HCT116 (cell line): ENCODE data around the gene MISFA. TPM values are rescaled to one million over a fixed set of nuclear protein-coding genes. Genes with fewer than 3 reads are reported as not detected.

Experiments used
- ATAC-seq: fragments of 200-7000 bp; cut with Tn5 transposase; 2 replicates; pipeline ENCODE4 v1.9.1; 2020; ENCODE audit warnings: mild to moderate bottlenecking, moderate library complexity
- BruUV-seq: library from RNA; stranded (reverse); fragments of 400-500 nt; replicated peaks from 2 replicates; lab custom pipeline; 2021; lab: Mats Ljungman, UMichigan
- CTCF ChIA-PET: fragments of 300-600 bp; sonication (Branson Sonifier 250); formaldehyde crosslinking; loops from one replicate; lab custom pipeline; 2021; ENCODE audit warnings: antibody characterized with exemption; lab: Charles Lee
- POLR2A ChIA-PET: fragments of 300-600, 350-600 bp; sonication (Branson Sonifier 250); formaldehyde crosslinking; loops from one replicate; lab custom pipeline; 2021; ENCODE audit warnings: antibody characterized with exemption; lab: Charles Lee
- RAD21 ChIA-PET, 2 experiments: fragments of 300-600 bp; sonication (Branson Sonifier 250); formaldehyde crosslinking; loops; one replicate each; lab custom pipeline; 2023; ENCODE audit warnings: low total read pairs in 2 of 2; ENCODE audit not compliant: uncharacterized antibody in 2 of 2, unreplicated experiment in 2 of 2, low non-redundant PET in 1 of 2; lab: Charles Lee
- DNase-seq: peaks from one replicate; pipeline ENCODE4 v3.0.0-alpha.2; 2010; ENCODE audit warnings: low read depth, low spot score
- H2AFZ ChIP-seq: fragments of 200-600 bp; shearing (Covaris generic), sonication (generic); 2 replicates; pipeline ENCODE4 v1.6.1; 2017; ENCODE audit warnings: low read depth, mixed run types, mixed read lengths, antibody characterized with exemption, low read length; ENCODE audit not compliant: poor library complexity, severe bottlenecking
- H3K27ac ChIP-seq: 2 replicates; pipeline ENCODE4 v1.5.1; 2012; ENCODE audit warnings: low read depth, low read length
- H3K27me3 ChIP-seq: fragments of 200-600 bp; sonication (generic); 2 replicates; pipeline ENCODE4 v1.6.1; 2016; ENCODE audit warnings: mixed run types, low read length, mixed read lengths; ENCODE audit not compliant: insufficient read depth
- H3K36me3 ChIP-seq, 2 experiments: fragments of 200-500 bp in 1 of 2; fragments of 200-600 bp in 1 of 2; sonication (Bioruptor generic) in 1 of 2; sonication (generic) in 1 of 2; 2 replicates each; pipeline versions ENCODE4 v1.5.1 to v1.6.1; 2014 to 2016; ENCODE audit warnings: low read length in 2 of 2, inconsistent platforms in 1 of 2, mixed read lengths in 1 of 2, mixed run types in 1 of 2; ENCODE audit not compliant: insufficient read depth in 2 of 2, control insufficient read depth in 1 of 2
- H3K4me1 ChIP-seq, 2 experiments: fragments of 200-600 bp in 1 of 2; sonication (generic) in 1 of 2; 2 replicates each; pipeline versions ENCODE4 v1.5.1 to v1.6.1; 2012 to 2017; ENCODE audit warnings: low read length in 2 of 2, inconsistent platforms in 1 of 2, mild to moderate bottlenecking in 1 of 2, mixed read lengths in 1 of 2, mixed run types in 1 of 2, moderate library complexity in 1 of 2; ENCODE audit not compliant: insufficient read depth in 2 of 2, control insufficient read depth in 1 of 2
- H3K4me2 ChIP-seq: fragments of 200-600 bp; sonication (generic); 2 replicates; pipeline ENCODE4 v1.6.1; 2017; ENCODE audit warnings: mixed run types, low read length, mixed read lengths
- H3K4me3 ChIP-seq, 2 experiments: fragments of 200-600 bp in 1 of 2; sonication (generic) in 1 of 2; replicated peaks in 1 of 2; 2 replicates each; pipeline ENCODE4 v1.5.1; 2011 to 2016; ENCODE audit warnings: low read length in 2 of 2, control low read depth in 1 of 2, low read depth in 1 of 2, mild to moderate bottlenecking in 1 of 2, mixed read lengths in 1 of 2, mixed run types in 1 of 2
- H3K79me2 ChIP-seq: fragments of 200-600 bp; sonication (generic); 2 replicates; pipeline ENCODE4 v1.6.1; 2017; ENCODE audit warnings: mild to moderate bottlenecking, mixed run types, low read length, moderate library complexity, mixed read lengths; ENCODE audit not compliant: insufficient read depth
- H3K9ac ChIP-seq: fragments of 200-600 bp; sonication (generic); 2 replicates; pipeline ENCODE4 v1.6.1; 2016; ENCODE audit warnings: low read length, mixed read lengths
- H3K9me2 ChIP-seq: fragments of 200-600 bp; sonication (generic), shearing (Covaris generic); 2 replicates; pipeline ENCODE4 v1.6.1; 2017; ENCODE audit warnings: mixed run types, mild to moderate bottlenecking, moderate library complexity; ENCODE audit not compliant: insufficient read depth
- H3K9me3 ChIP-seq, 2 experiments: fragments of 200-500 bp in 1 of 2; fragments of 200-600 bp in 1 of 2; sonication (Bioruptor generic) in 1 of 2; sonication (generic) in 1 of 2; 2 replicates each; pipeline ENCODE4 v1.6.1; 2014 to 2017; ENCODE audit warnings: low read length in 2 of 2, mixed read lengths in 2 of 2, inconsistent platforms in 1 of 2, low read depth in 1 of 2, mild to moderate bottlenecking in 1 of 2, mixed run types in 1 of 2, moderate library complexity in 1 of 2; ENCODE audit not compliant: control insufficient read depth in 1 of 2, insufficient read depth in 1 of 2
- H4K20me1 ChIP-seq: fragments of 200-600 bp; sonication (generic), shearing (Covaris generic); 2 replicates; pipeline ENCODE4 v1.6.1; 2017; ENCODE audit warnings: mixed run types, mild to moderate bottlenecking, moderate library complexity; ENCODE audit not compliant: insufficient read depth
- CBX3 ChIP-seq: IDR thresholded peaks from 2 replicates; pipeline ENCODE4 v1.6.1; 2012; ENCODE audit warnings: low read depth
- CEBPB ChIP-seq: IDR thresholded peaks from 2 replicates; pipeline ENCODE4 v1.6.1; 2012; ENCODE audit warnings: low read depth
- EGR1 ChIP-seq: IDR thresholded peaks from 2 replicates; pipeline ENCODE4 v1.6.1; 2012; ENCODE audit warnings: low read depth
- EZH2 ChIP-seq: fragments of 200-600 bp; sonication (generic); IDR thresholded peaks from 2 replicates; pipeline ENCODE4 v1.6.1; 2017; ENCODE audit warnings: antibody characterized with exemption, mixed run types
- FOSL1 ChIP-seq: IDR thresholded peaks from 2 replicates; pipeline ENCODE4 v1.6.1; 2012; ENCODE audit warnings: low read depth
- JUND ChIP-seq: IDR thresholded peaks from 2 replicates; pipeline ENCODE4 v1.6.1; 2012
- POLR2A ChIP-seq: IDR thresholded peaks from 2 replicates; pipeline ENCODE4 v1.7.0; 2011; ENCODE audit warnings: borderline replicate concordance; ENCODE audit not compliant: insufficient read depth, insufficient read length; ENCODE audit errors: extremely low read depth
- RAD21 ChIP-seq: IDR thresholded peaks from 2 replicates; pipeline ENCODE4 v1.6.1; 2012; ENCODE audit warnings: low read depth, mild to moderate bottlenecking
- SIN3A ChIP-seq: IDR thresholded peaks from 2 replicates; pipeline ENCODE4 v1.6.1; 2012; ENCODE audit warnings: low read depth
- SP1 ChIP-seq: IDR thresholded peaks from 2 replicates; pipeline ENCODE4 v1.6.1; 2012; ENCODE audit warnings: low read depth
- TCF7L2 ChIP-seq: IDR thresholded peaks from 2 replicates; pipeline ENCODE4 v1.7.0; 2011; ENCODE audit warnings: borderline replicate concordance, inconsistent platforms; ENCODE audit not compliant: insufficient read depth, insufficient read length; ENCODE audit errors: extremely low read depth
- YY1 ChIP-seq: IDR thresholded peaks from 2 replicates; pipeline ENCODE4 v1.6.1; 2011; ENCODE audit warnings: low read length, low read depth, moderate library complexity, mild to moderate bottlenecking; ENCODE audit not compliant: insufficient replicate concordance; ENCODE audit errors: extremely low read depth
- ZFX ChIP-seq: fragments of 450-650 bp; IDR thresholded peaks from 2 replicates; pipeline ENCODE4 v1.6.1; 2017
- ZNF274 ChIP-seq: fragments of 200-500 bp; sonication (Bioruptor generic); IDR thresholded peaks from 2 replicates; pipeline ENCODE4 v1.6.1; 2014; ENCODE audit warnings: mild to moderate bottlenecking, low read depth, low read length, inconsistent platforms
- intact Hi-C: fragments of 100-400 bp; cut with micrococcal nuclease; formaldehyde crosslinking; loops from 2 replicates; pipeline ENCODE4 v1.10.0; 2022
- total RNA-seq: library from RNA; stranded (reverse); gene quantifications from one replicate; pipeline ENCODE4 v1.2.1, GENCODE V29; 2021; ENCODE audit not compliant: unreplicated experiment
- TF ChIP-seq, protein P1 (sequence below): IDR thresholded peaks from 2 replicates; pipeline ENCODE4 v1.6.1; 2012; ENCODE audit warnings: low read depth
- TF ChIP-seq, protein P2 (sequence below), 3 experiments: fragments of 200-600 bp in 1 of 3; sonication (generic) in 1 of 3; IDR thresholded peaks in 2 of 3; conservative IDR thresholded peaks in 1 of 3; 2 replicates each; pipeline ENCODE4 v1.5.1; 2012 to 2017; ENCODE audit warnings: low read depth in 2 of 3, low read length in 2 of 3, antibody characterized with exemption in 1 of 3, borderline replicate concordance in 1 of 3, control low read depth in 1 of 3, mild to moderate bottlenecking in 1 of 3, mixed read lengths in 1 of 3, mixed run types in 1 of 3, moderate library complexity in 1 of 3; ENCODE audit not compliant: insufficient read depth in 1 of 3

MISFA gene
- total RNA-seq, 1 experiment from 2014 or later = 3.2 TPM

GRCh38 chr11:18634140-18635032, 34.8 kb downstream of the MISFA start, which contains the start of gene SPTY2D1 (continued):
- TF ChIP-seq, protein P1, sequence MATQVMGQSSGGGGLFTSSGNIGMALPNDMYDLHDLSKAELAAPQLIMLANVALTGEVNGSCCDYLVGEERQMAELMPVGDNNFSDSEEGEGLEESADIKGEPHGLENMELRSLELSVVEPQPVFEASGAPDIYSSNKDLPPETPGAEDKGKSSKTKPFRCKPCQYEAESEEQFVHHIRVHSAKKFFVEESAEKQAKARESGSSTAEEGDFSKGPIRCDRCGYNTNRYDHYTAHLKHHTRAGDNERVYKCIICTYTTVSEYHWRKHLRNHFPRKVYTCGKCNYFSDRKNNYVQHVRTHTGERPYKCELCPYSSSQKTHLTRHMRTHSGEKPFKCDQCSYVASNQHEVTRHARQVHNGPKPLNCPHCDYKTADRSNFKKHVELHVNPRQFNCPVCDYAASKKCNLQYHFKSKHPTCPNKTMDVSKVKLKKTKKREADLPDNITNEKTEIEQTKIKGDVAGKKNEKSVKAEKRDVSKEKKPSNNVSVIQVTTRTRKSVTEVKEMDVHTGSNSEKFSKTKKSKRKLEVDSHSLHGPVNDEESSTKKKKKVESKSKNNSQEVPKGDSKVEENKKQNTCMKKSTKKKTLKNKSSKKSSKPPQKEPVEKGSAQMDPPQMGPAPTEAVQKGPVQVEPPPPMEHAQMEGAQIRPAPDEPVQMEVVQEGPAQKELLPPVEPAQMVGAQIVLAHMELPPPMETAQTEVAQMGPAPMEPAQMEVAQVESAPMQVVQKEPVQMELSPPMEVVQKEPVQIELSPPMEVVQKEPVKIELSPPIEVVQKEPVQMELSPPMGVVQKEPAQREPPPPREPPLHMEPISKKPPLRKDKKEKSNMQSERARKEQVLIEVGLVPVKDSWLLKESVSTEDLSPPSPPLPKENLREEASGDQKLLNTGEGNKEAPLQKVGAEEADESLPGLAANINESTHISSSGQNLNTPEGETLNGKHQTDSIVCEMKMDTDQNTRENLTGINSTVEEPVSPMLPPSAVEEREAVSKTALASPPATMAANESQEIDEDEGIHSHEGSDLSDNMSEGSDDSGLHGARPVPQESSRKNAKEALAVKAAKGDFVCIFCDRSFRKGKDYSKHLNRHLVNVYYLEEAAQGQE = no peak
- TF ChIP-seq ZFX (no peak), EGR1 (peak; percentile 92), FOSL1 (no peak)

- intact Hi-C loops = no loop called here
- DNase-seq (no peak), ATAC-seq (no peak)
- ChIA-PET RAD21 (no interaction called here), POLR2A (no interaction called here), CTCF (no interaction called here)
- no peaks in the 10 kb centered on the region for H3K9me3 ChIP-seq
- H3K9ac ChIP-seq = no peak overlapping the region
- BruUV-seq = no TSS peak
- H3K36me3 ChIP-seq = no peaks in the 10 kb centered on the region
- no peak overlapping the region for H3K4me3 ChIP-seq
- H2AFZ ChIP-seq = no peak overlapping the region
- H3K27ac ChIP-seq = no peak overlapping the region
- H4K20me1 ChIP-seq = no peaks in the 10 kb centered on the region
- H3K27me3 ChIP-seq = no peaks in the 10 kb centered on the region
- H3K79me2 ChIP-seq = no peaks in the 10 kb centered on the region
- no peaks in the 10 kb centered on the region for H3K9me2 ChIP-seq
- H3K4me2 ChIP-seq = no peak overlapping the region
- H3K4me1 ChIP-seq = no peaks in the 10 kb centered on the region
- TF ChIP-seq JUND = no peak
- no peak for TF ChIP-seq SP1
- TF ChIP-seq CEBPB = no peak
- TF ChIP-seq ZFX = no peak
- TF ChIP-seq POLR2A = no peak
- TF ChIP-seq ZNF274 = no peak
- TF ChIP-seq FOSL1 = no peak
- TF ChIP-seq, protein P2, sequence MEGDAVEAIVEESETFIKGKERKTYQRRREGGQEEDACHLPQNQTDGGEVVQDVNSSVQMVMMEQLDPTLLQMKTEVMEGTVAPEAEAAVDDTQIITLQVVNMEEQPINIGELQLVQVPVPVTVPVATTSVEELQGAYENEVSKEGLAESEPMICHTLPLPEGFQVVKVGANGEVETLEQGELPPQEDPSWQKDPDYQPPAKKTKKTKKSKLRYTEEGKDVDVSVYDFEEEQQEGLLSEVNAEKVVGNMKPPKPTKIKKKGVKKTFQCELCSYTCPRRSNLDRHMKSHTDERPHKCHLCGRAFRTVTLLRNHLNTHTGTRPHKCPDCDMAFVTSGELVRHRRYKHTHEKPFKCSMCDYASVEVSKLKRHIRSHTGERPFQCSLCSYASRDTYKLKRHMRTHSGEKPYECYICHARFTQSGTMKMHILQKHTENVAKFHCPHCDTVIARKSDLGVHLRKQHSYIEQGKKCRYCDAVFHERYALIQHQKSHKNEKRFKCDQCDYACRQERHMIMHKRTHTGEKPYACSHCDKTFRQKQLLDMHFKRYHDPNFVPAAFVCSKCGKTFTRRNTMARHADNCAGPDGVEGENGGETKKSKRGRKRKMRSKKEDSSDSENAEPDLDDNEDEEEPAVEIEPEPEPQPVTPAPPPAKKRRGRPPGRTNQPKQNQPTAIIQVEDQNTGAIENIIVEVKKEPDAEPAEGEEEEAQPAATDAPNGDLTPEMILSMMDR (IDR thresholded peaks at IDR 0.05 in 2 of 3, conservative IDR thresholded peaks at IDR 0.05 in 1 of 3; ENCODE audit: borderline replicate concordance in 1 of 3, insufficient read depth in 1 of 3, low read depth in 2 of 3, low read length in 2 of 3) = no peak
- TF ChIP-seq EGR1 = no peak
- TF ChIP-seq SIN3A = no peak
- no peak for TF ChIP-seq TCF7L2
- TF ChIP-seq EZH2 = no peak
- TF ChIP-seq CBX3 = no peak
- no peak for TF ChIP-seq YY1
- no peak for TF ChIP-seq RAD21
Measured at GRCh38 chr11:18641677-18642076, 42.1 kb downstream of the MISFA start.
